ENCODE data around the gene AVPR2.

Gene AVPR2

DNA sequence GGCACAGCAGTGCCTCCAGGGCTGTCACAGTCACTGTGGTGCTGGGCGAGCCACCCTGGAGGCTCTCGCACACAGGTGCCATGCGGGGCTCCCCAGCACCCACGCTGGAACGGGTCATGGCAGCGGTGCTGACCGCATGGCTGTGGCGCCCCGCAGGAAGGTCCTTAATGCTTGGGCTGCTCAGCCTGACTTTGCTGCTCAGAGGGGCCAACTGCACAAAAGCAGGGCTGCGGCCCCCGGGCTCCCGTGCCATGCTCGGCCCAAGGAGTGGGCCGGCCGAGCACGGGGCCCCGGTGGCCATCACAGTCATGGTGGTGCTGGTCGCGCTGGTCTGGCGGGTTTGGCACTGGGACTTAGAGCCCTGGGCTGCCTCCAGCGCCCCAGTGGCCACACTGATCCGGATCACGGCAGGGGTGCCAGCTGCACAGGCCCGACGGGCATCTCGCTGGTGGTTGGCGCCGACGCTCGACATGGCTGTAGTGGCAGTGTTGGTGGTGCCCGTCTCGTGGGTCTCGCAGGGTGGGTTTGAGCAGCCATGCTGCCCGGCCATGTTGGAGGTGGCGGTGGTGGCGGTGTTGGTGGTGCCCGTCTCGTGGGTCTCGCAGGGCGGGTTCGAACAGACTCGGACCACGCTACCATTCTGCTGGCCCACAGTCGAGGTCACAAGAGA is 50.2 kb downstream of the AVPR2 start:
- DNase-seq: no peak

DNA sequence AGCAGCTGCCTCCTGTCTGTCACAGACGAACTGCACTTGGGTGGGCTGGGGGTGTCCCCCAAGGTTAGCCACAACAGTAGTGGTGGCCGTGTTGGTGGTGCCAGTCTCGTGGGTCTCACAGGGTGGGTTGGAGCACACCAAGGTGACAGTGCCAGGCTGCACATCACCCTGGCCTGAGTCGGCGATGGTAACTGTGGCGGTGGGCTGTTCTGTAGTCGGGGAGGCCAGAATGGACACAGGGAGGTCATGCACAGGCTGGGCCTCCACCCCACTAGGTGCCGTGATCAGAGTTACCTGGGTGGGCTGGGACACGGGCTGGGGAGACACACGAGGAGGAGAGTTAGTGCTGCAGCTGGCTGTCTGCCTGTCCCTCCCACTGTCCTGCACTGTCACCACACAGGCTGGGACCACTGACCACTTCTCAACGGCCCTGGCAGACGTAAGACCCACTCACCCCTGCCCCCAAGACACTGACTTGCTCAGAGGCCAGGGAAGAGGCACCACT is 50.8 kb downstream of the AVPR2 start:
- no peak for DNase-seq

GRCh38 chrX:153956044-153956907 is 51.8 kb downstream of the AVPR2 start:
- DNase-seq: no peak

Measured in NK-92 treated with Interleukin-12 subunit alpha and Interleukin-12 subunit beta, amount 100 ng/mL, for 24 hours (cell line).